SU-DHL-6 (cell line): ENCODE data around the gene NAPSA.

ENCODE experiments used
- H2AFZ ChIP-seq: fragments of 200-600 bp; sonication (generic); 2 replicates; pipeline ENCODE4 v1.6.1; 2014; ENCODE audit warnings: low read depth, mild to moderate bottlenecking, moderate library complexity, mixed read lengths, antibody characterized with exemption, low read length; ENCODE audit not compliant: severe bottlenecking
- H3F3A ChIP-seq: fragments of 200-600 bp; shearing (Covaris generic); 2 replicates; pipeline ENCODE4 v1.6.0; 2016; ENCODE audit warnings: antibody characterized with exemption, mild to moderate bottlenecking; ENCODE audit not compliant: insufficient read depth
- H3K27ac ChIP-seq: fragments of 200-600 bp; sonication (generic); 2 replicates; pipeline ENCODE4 v1.5.1; 2016; ENCODE audit warnings: low read depth, mild to moderate bottlenecking, low read length, moderate library complexity, mixed read lengths
- H3K27me3 ChIP-seq: fragments of 200-600 bp; sonication (generic), shearing (Covaris generic); 2 replicates; pipeline ENCODE4 v1.6.0; 2014; ENCODE audit warnings: mild to moderate bottlenecking, low read length
- H3K36me3 ChIP-seq: fragments of 200-600 bp; sonication (generic); 2 replicates; pipeline ENCODE4 v1.6.1; 2014; ENCODE audit warnings: mild to moderate bottlenecking, low read length, mixed read lengths
- H3K4me2 ChIP-seq: fragments of 300-600, 200-600 bp; shearing (Covaris generic), sonication (generic); 2 replicates; pipeline ENCODE4 v1.6.0; 2014; ENCODE audit warnings: low read length, low read depth, mild to moderate bottlenecking; ENCODE audit not compliant: poor library complexity, severe bottlenecking
- H3K4me3 ChIP-seq: fragments of 200-600 bp; sonication (generic); 2 replicates; pipeline ENCODE4 v1.5.1; 2014; ENCODE audit warnings: antibody characterized with exemption, low read length, mild to moderate bottlenecking, mixed read lengths; ENCODE audit not compliant: insufficient read depth, poor library complexity, severe bottlenecking
- H3K79me2 ChIP-seq: fragments of 200-600 bp; sonication (generic); 2 replicates; pipeline ENCODE4 v1.6.1; 2014; ENCODE audit warnings: mild to moderate bottlenecking, low read length, moderate library complexity; ENCODE audit not compliant: insufficient read depth
- H3K9ac ChIP-seq: fragments of 200-600 bp; sonication (generic); 2 replicates; pipeline ENCODE4 v1.7.0; 2014; ENCODE audit warnings: mild to moderate bottlenecking, low read length
- H3K9me2 ChIP-seq: fragments of 200-600 bp; sonication (generic); replicated peaks from 2 replicates; pipeline ENCODE4 v1.6.1; 2014; ENCODE audit warnings: low read length; ENCODE audit not compliant: insufficient read depth
- H3K9me3 ChIP-seq: fragments of 200-600 bp; sonication (generic); 2 replicates; pipeline ENCODE4 v1.6.1; 2014; ENCODE audit warnings: low read length, mixed read lengths; ENCODE audit not compliant: insufficient read depth
- H4K20me1 ChIP-seq: fragments of 200-600 bp; sonication (generic); 2 replicates; pipeline ENCODE4 v1.6.1; 2014; ENCODE audit warnings: low read depth, mild to moderate bottlenecking, antibody characterized with exemption, low read length, moderate library complexity, mixed read lengths
- EZH2phosphoT487 ChIP-seq: fragments of 200-600 bp; sonication (generic), shearing (Covaris generic); conservative IDR thresholded peaks from 2 replicates; pipeline ENCODE4 v1.6.1; 2018; ENCODE audit warnings: mild to moderate bottlenecking, antibody characterized with exemption, low read length, moderate library complexity, mixed read lengths
- TF ChIP-seq, protein P1 (sequence below): fragments of 200-600 bp; sonication (generic); IDR thresholded peaks from one replicate; pipeline ENCODE4 v1.5.1; 2017; ENCODE audit warnings: antibody characterized with exemption, mild to moderate bottlenecking, low read length, moderate library complexity; ENCODE audit not compliant: insufficient read depth, poor library complexity, severe bottlenecking

NAPSA gene

DNA sequence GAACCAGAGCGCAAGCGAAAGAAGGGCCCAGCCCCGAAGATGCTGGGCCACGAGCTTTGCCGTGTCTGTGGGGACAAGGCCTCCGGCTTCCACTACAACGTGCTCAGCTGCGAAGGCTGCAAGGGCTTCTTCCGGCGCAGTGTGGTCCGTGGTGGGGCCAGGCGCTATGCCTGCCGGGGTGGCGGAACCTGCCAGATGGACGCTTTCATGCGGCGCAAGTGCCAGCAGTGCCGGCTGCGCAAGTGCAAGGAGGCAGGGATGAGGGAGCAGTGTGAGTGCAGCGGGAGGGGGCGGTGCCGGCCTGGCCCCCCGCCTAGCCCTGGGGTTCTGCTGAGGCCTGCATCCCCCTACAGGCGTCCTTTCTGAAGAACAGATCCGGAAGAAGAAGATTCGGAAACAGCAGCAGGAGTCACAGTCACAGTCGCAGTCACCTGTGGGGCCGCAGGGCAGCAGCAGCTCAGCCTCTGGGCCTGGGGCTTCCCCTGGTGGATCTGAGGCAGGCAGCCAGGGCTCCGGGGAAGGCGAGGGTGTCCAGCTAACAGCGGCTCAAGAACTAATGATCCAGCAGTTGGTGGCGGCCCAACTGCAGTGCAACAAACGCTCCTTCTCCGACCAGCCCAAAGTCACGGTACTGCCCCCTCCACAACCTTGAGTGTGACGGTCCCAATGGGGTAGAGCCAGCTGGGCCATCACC is 12.9 kb upstream of the NAPSA start:
- no peaks in the 10 kb centered on the region for H3K79me2 ChIP-seq
- H3F3A ChIP-seq = peaks cover 19% of the 10 kb centered on the region
- no peaks in the 10 kb centered on the region for H4K20me1 ChIP-seq
- no peak overlapping the region for H3K4me2 ChIP-seq
- no peak overlapping the region for H2AFZ ChIP-seq
- no peak overlapping the region for H3K4me3 ChIP-seq
- H3K9me2 ChIP-seq = no peaks in the 10 kb centered on the region
- H3K36me3 ChIP-seq = no peaks in the 10 kb centered on the region
- TF ChIP-seq EZH2phosphoT487 = no peak
- H3K27me3 ChIP-seq = no peaks in the 10 kb centered on the region
- no peak overlapping the region for H3K27ac ChIP-seq
- no peak overlapping the region for H3K9ac ChIP-seq
- H3K9me3 ChIP-seq = no peaks in the 10 kb centered on the region

GRCh38 chr19:50377517-50377916 is 12.1 kb upstream of the NAPSA start:
- H3K27me3 ChIP-seq = no peaks in the 10 kb centered on the region
- H3K79me2 ChIP-seq = no peaks in the 10 kb centered on the region
- no peak overlapping the region for H3K4me2 ChIP-seq
- H3F3A ChIP-seq = peaks cover 12% of the 10 kb centered on the region
- no peak overlapping the region for H3K4me3 ChIP-seq
- no peaks in the 10 kb centered on the region for H3K9me2 ChIP-seq
- no peaks in the 10 kb centered on the region for H4K20me1 ChIP-seq
- no peaks in the 10 kb centered on the region for H3K36me3 ChIP-seq
- TF ChIP-seq, protein P1, sequence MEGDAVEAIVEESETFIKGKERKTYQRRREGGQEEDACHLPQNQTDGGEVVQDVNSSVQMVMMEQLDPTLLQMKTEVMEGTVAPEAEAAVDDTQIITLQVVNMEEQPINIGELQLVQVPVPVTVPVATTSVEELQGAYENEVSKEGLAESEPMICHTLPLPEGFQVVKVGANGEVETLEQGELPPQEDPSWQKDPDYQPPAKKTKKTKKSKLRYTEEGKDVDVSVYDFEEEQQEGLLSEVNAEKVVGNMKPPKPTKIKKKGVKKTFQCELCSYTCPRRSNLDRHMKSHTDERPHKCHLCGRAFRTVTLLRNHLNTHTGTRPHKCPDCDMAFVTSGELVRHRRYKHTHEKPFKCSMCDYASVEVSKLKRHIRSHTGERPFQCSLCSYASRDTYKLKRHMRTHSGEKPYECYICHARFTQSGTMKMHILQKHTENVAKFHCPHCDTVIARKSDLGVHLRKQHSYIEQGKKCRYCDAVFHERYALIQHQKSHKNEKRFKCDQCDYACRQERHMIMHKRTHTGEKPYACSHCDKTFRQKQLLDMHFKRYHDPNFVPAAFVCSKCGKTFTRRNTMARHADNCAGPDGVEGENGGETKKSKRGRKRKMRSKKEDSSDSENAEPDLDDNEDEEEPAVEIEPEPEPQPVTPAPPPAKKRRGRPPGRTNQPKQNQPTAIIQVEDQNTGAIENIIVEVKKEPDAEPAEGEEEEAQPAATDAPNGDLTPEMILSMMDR = no peak
- no peak for TF ChIP-seq EZH2phosphoT487
- no peak overlapping the region for H3K27ac ChIP-seq
- no peak overlapping the region for H2AFZ ChIP-seq
- H3K9ac ChIP-seq = no peak overlapping the region
- no peaks in the 10 kb centered on the region for H3K9me3 ChIP-seq

DNA sequence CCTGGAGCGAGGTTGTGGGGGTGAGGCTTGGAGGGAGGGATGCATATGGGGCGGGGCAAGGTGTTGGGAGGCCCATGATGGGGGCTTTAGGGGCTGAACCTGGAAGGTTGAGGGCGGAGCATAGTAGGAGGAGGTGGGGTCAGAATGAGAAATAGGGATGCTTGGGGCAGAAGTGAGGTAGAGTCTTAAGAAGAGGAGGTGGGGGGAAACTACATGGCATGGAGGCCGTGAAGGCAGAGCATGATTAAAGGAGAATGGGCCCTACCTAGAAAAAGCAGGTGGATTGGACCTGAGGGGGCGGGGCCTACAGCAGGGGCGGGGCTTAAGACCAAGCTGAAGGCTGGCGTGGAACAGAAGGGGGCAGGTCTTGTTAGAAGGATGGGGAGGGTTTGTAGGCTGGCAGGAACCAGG is 11.6 kb upstream of the NAPSA start:
- Histone ChIP-seq H3K9me2 (no peaks in the 10 kb centered on the region), H3K79me2 (no peaks in the 10 kb centered on the region), H3K27ac (no peak overlapping the region), H3K27me3 (no peaks in the 10 kb centered on the region), H3K4me3 (peak overlapping the region; percentile 48), H3K4me2 (peak overlapping the region; percentile 99), H3K9ac (no peak overlapping the region), H3K9me3 (no peaks in the 10 kb centered on the region), H2AFZ (no peak overlapping the region), H3F3A (peaks cover 13% of the 10 kb centered on the region), H4K20me1 (no peaks in the 10 kb centered on the region), H3K36me3 (no peaks in the 10 kb centered on the region)
- no peak for TF ChIP-seq EZH2phosphoT487
- TF ChIP-seq, protein P1 = no peak

- Histone ChIP-seq H2AFZ (peak within 1 kb of the TSS; percentile 96), H3K4me3 (peak within 1 kb of the TSS; percentile 97), H3F3A (peaks cover 14% of the 10 kb centered on the region), H3K4me2 (peak within 1 kb of the TSS; percentile 99), H3K36me3 (no peaks in the 10 kb centered on the region), H3K79me2 (no peaks in the 10 kb centered on the region), H3K27me3 (no peaks in the 10 kb centered on the region), H3K9me2 (no peaks in the 10 kb centered on the region), H4K20me1 (no peaks in the 10 kb centered on the region), H3K9ac (peak within 1 kb of the TSS; percentile 93), H3K27ac (peak within 1 kb of the TSS; percentile 94), H3K9me3 (no peaks in the 10 kb centered on the region)
- TF ChIP-seq EZH2phosphoT487 = no peak
- TF ChIP-seq, protein P1 = no peak
Measured at GRCh38 chr19:50376166-50377050, 11.0 kb upstream of the NAPSA start, which contains the start of gene NR1H2. NR1H2 (plus strand) TSS chr19:50376457; CDS start chr19:50377606, 1,149 bp downstream.
